Kidney (tissue), 14 donors: ENCODE results near the gene SLC12A9. TPM values are rescaled to one million over a fixed set of nuclear protein-coding genes. Genes with fewer than 3 reads are reported as not detected.

Experiments used
- DNase-seq, 5 donors: peaks; one replicate each; pipeline ENCODE4 v3.0.0-alpha.2; 2013 to 2020
- FAIRE-seq: peaks from 2 replicates; lab custom pipeline; 2012; peaks lifted over from hg19 to GRCh38; lab: Jason Lieb, UNC
- H3K27ac ChIP-seq, 2 donors: one replicate each; pipeline ENCODE4 v1.7.0; 2013; ENCODE audit warnings: low read depth in 2 of 2, low read length in 2 of 2, inconsistent platforms in 1 of 2
- H3K27me3 ChIP-seq: one replicate; pipeline ENCODE4 v1.7.1; 2013; ENCODE audit warnings: low read length, inconsistent platforms; ENCODE audit not compliant: control insufficient read depth, insufficient read depth
- H3K36me3 ChIP-seq, 3 donors: one replicate each; pipeline versions ENCODE4 v1.7.0 to v1.7.1; 2013; ENCODE audit warnings: low read length in 3 of 3, control low read depth in 1 of 3, inconsistent platforms in 1 of 3; ENCODE audit not compliant: insufficient read depth in 3 of 3, control insufficient read depth in 2 of 3
- H3K4me1 ChIP-seq, 3 donors: one replicate each; pipeline versions ENCODE4 v1.7.0 to v1.7.1; 2013; ENCODE audit warnings: low read length in 3 of 3, inconsistent platforms in 1 of 3, low read depth in 1 of 3; ENCODE audit not compliant: control insufficient read depth in 2 of 3, insufficient read depth in 2 of 3
- H3K4me3 ChIP-seq, 3 donors: one replicate each; pipeline versions ENCODE4 v1.7.0 to v1.8.1; 2013; ENCODE audit warnings: low read length in 3 of 3, control low read depth in 1 of 3, inconsistent platforms in 1 of 3
- H3K9ac ChIP-seq, 3 donors: one replicate each; pipeline versions ENCODE4 v1.7.0 to v1.7.1; 2013; ENCODE audit warnings: low read length in 3 of 3, control low read depth in 1 of 3, inconsistent platforms in 1 of 3
- H3K9me3 ChIP-seq, 3 donors: one replicate each; pipeline versions ENCODE4 v1.7.0 to v1.7.1; 2013; ENCODE audit warnings: low read length in 3 of 3, control low read depth in 1 of 3, inconsistent platforms in 1 of 3; ENCODE audit not compliant: control insufficient read depth in 2 of 3, insufficient read depth in 1 of 3
- intact Hi-C: fragments of 100-400 bp; cut with DNase I; formaldehyde crosslinking; loops from one replicate; pipeline ENCODE4 v1.11.1; 2022
- polyA plus RNA-seq: library from polyadenylated mRNA; stranded (reverse); fragments of 350-450 nt; fragmentation: Illumina TruSeq; extraction: RNeasy Lipid Tissue Mini Kit (QIAGEN cat#74804); gene quantifications from one replicate; pipeline ENCODE4 v1.2.3, GENCODE V29; 2014; ENCODE audit warnings: low read depth, low replicate concordance; ENCODE audit not compliant: insufficient read depth
- total RNA-seq: library from RNA; stranded (reverse); fragmentation: NEBNext Ultra II Directional; extraction: Animal tissue kit (Norgen Biotek cat#: 25700); gene quantifications from one replicate; pipeline ENCODE4 v1.2.1, GENCODE V29; 2021
- TF ChIP-seq, protein P1 (sequence below): IDR thresholded peaks from 3 replicates; pipeline ENCODE4 v1.5.1; 2012; ENCODE audit warnings: mild to moderate bottlenecking, moderate library complexity, borderline replicate concordance; ENCODE audit not compliant: insufficient read depth; ENCODE audit errors: extremely low read depth
- donor health status: control.
- donor health status: control.
- donor health status: control.
- donor health status: control.
- donor health status: control.
- donor health status: DM: yes; HTN: yes; CAD: no.
- donor health status: Normal renal cell carcinoma (clear cell type).

The SLC12A9 gene
- total and polyA plus RNA-seq, 2 donors from 2014 or later, result 19.7 to 29.9 TPM

DNA sequence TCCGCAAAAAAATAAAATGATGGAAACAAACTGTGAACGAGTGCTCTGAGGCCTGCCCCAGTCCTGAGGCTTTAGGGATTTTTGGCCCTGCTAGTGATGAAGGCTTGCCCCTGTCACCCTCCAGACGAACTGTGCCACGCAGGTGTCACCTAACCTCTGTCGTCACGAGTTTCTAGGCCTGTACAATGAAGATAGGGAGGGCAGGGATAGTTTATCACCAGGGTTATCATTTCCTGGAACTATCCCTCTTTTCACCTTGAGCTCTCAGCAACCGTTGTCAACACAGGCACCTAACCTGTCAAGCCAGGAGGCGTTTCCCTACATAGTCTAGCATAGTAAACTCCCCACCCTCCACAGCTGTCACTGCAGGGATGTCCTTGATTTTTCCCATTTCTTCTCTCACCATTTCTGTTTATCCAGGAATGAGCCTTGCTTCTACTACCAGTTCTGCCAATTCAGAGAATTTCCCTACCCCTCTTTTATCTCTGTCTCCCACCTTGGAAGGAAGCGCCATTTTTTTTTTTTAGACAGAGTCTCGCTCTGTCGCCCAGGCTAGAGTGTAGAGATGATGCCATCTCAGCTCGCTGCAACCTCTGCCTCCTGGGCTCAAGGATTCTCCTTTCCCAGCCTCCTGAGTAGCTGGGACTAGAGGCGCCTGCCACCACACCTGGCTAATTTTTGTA, 45.4 kb downstream of the SLC12A9 start:
- no peaks in the 10 kb centered on the region for H3K36me3 ChIP-seq
- TF ChIP-seq, protein P1, sequence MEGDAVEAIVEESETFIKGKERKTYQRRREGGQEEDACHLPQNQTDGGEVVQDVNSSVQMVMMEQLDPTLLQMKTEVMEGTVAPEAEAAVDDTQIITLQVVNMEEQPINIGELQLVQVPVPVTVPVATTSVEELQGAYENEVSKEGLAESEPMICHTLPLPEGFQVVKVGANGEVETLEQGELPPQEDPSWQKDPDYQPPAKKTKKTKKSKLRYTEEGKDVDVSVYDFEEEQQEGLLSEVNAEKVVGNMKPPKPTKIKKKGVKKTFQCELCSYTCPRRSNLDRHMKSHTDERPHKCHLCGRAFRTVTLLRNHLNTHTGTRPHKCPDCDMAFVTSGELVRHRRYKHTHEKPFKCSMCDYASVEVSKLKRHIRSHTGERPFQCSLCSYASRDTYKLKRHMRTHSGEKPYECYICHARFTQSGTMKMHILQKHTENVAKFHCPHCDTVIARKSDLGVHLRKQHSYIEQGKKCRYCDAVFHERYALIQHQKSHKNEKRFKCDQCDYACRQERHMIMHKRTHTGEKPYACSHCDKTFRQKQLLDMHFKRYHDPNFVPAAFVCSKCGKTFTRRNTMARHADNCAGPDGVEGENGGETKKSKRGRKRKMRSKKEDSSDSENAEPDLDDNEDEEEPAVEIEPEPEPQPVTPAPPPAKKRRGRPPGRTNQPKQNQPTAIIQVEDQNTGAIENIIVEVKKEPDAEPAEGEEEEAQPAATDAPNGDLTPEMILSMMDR, result no peak
- H3K9ac ChIP-seq, result no peak overlapping the region
- FAIRE-seq (no peak), DNase-seq (no peak)
- peaks cover 5% of the 10 kb centered on the region for H3K27me3 ChIP-seq
- H3K27ac ChIP-seq, result no peak overlapping the region
- peaks cover 0 to 6% (median 0%) of the 10 kb centered on the region in 3 donors for H3K4me1 ChIP-seq
- intact Hi-C loops, result loop anchor here (5.0 kb wide), 1 partner anchor 154 kb away; no protein-coding TSS in a partner anchor
- H3K9me3 ChIP-seq, result no peaks in the 10 kb centered on the region
- no peak overlapping the region for H3K4me3 ChIP-seq

DNA sequence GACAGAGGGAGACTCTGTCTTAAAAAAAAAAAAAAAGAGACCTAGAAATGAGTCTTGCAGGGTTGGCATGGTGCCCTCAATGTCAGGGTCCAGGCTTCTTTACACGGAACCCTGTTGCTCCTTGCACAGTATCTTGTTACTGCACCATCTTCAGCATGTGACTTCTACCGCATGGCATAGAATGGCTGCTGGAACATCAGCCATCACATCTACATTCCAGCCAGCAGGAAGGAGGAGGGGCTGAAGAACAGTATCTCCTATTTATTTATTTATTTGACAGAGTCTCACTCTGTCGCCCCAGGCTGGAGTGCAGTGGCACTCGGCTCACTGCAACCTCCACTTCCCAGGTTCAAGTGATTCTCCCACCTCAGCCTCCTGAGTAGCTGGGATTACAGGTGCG, 46.9 kb downstream of the SLC12A9 start:
- Histone ChIP-seq H3K4me3 (no peak overlapping the region), H3K27me3 (peaks cover 5% of the 10 kb centered on the region), H3K36me3 (no peaks in the 10 kb centered on the region), H3K9me3 (no peaks in the 10 kb centered on the region), H3K4me1 (peaks cover 0 to 6% (median 0%) of the 10 kb centered on the region in 3 donors), H3K9ac (no peak overlapping the region), H3K27ac (no peak overlapping the region)
- FAIRE-seq (no peak), DNase-seq (no peak)
- intact Hi-C loops, result loop anchor here (5.0 kb wide), 1 partner anchor 153 kb away; no protein-coding TSS in a partner anchor
- TF ChIP-seq, protein P1, result no peak

DNA sequence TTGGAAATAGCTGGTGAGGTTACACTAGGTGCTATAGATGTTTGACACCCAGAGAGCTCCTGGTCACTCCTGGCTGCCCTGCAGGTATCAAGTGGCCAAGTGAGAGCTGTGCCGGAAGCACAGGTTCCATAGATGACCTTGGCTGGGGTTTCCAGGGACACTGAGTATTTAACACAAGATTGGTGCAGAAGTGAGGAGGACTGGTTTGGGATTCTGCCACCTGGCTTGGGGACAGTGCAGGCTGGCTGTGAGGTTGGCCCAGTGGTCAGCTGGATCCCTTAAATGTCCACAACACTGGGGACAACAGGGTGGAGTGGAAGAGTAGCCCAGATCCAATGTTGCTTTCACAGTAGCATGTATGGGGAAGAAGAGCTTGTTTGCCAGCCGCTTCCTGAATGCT, 48.5 kb downstream of the SLC12A9 start:
- Histone ChIP-seq H3K9me3 (no peaks in the 10 kb centered on the region), H3K4me3 (no peak overlapping the region), H3K36me3 (no peaks in the 10 kb centered on the region), H3K27me3 (peaks cover 4% of the 10 kb centered on the region), H3K4me1 (peaks cover 0 to 5% (median 0%) of the 10 kb centered on the region in 3 donors), H3K27ac (no peak overlapping the region), H3K9ac (no peak overlapping the region)
- no peak for FAIRE-seq
- DNase-seq, result no peak
- TF ChIP-seq, protein P1, result no peak
- intact Hi-C loops, result no loop called here
